HepG2 (cell line): ENCODE data around the gene ACACB. TPM values are rescaled to one million over a fixed set of nuclear protein-coding genes. Genes with fewer than 3 reads are reported as not detected.

ENCODE experiments used
- BRCA1 ChIP-seq: sonication (generic); formaldehyde crosslinking; IDR thresholded peaks from 2 replicates; pipeline ENCODE4 v1.4.0; 2020; ENCODE audit warnings: missing genetic modification reagents
- FOXO1 ChIP-seq: sonication (generic); formaldehyde crosslinking; IDR thresholded peaks from 2 replicates; pipeline ENCODE4 v1.4.0; 2020; ENCODE audit warnings: missing genetic modification reagents
- HOXD1 ChIP-seq: sonication (generic); formaldehyde crosslinking; IDR thresholded peaks from 2 replicates; pipeline ENCODE4 v1.5.0; 2020; ENCODE audit warnings: missing genetic modification reagents
- KDM3A ChIP-seq: IDR thresholded peaks from 2 replicates; pipeline ENCODE4 v1.6.1; 2018; ENCODE audit warnings: low read depth, missing compliant biosample characterization
- MTF2 ChIP-seq: sonication (generic); formaldehyde crosslinking; IDR thresholded peaks from 2 replicates; pipeline ENCODE4 v1.5.0; 2020; ENCODE audit warnings: missing genetic modification reagents, borderline replicate concordance
- PAXIP1 ChIP-seq: sonication (generic); formaldehyde crosslinking; conservative IDR thresholded peaks from 2 replicates; pipeline ENCODE4 v1.4.0; 2020; ENCODE audit warnings: mild to moderate bottlenecking, missing genetic modification reagents, moderate library complexity
- RBFOX2 ChIP-seq: fragments of 200-400 bp; formaldehyde crosslinking; IDR thresholded peaks from 2 replicates; pipeline ENCODE4 v1.6.1; 2017; ENCODE audit warnings: low read depth, mild to moderate bottlenecking, low read length
- ZBTB40 ChIP-seq, 2 experiments: fragments of 450-650 bp in 1 of 2; sonication (generic) in 1 of 2; formaldehyde crosslinking in 1 of 2; IDR thresholded peaks; 2 replicates each; pipeline versions ENCODE4 v1.6.1 to v1.8.0; 2016 to 2022; ENCODE audit warnings: antibody characterized with exemption in 1 of 2, mild to moderate bottlenecking in 1 of 2, missing genetic modification reagents in 1 of 2
- ZBTB44 ChIP-seq: sonication (generic); formaldehyde crosslinking; IDR thresholded peaks from 2 replicates; pipeline ENCODE4 v1.4.0; 2020; ENCODE audit warnings: missing genetic modification reagents
- ZNF143 ChIP-seq: sonication (generic); formaldehyde crosslinking; IDR thresholded peaks from 2 replicates; pipeline ENCODE4 v1.4.0; 2020; ENCODE audit warnings: missing genetic modification reagents
- polyA plus RNA-seq, 8 experiments: library from polyadenylated mRNA; depleted of rRNA in 3 of 8; stranded (reverse) in 7 of 8; unstranded in 1 of 8; fragments of >200 nt; fragmentation: Illumina TruSeq in 4 of 8; extraction: Trizol in 4 of 8; gene quantifications; 2 replicates each; pipeline versions ENCODE4 v1.2.1 to v1.2.3, GENCODE V29; 2011 to 2016; ENCODE audit warnings: low read depth in 4 of 8, missing spikeins in 1 of 8, mixed read lengths in 1 of 8; ENCODE audit not compliant: insufficient read depth in 1 of 8
- total RNA-seq, 5 experiments: library from RNA; depleted of rRNA; stranded (reverse); fragments of >200 nt; fragmentation: Illumina TruSeq; extraction: Trizol; gene quantifications; 2 replicates each; pipeline ENCODE4 v1.2.3, GENCODE V29; 2016; ENCODE audit warnings: low read depth in 1 of 5

Gene ACACB
- total and polyA plus RNA-seq, 2 of the 13 experiments (the other 11 are each of a cell fraction or from before 2014, with no cell fraction given), result 6.2 to 8.6 TPM

GRCh38 chr12:109093022-109093918 is 23.1 kb upstream of the ACACB start, which contains the start of gene ALKBH2 (continued):
- TF ChIP-seq ZNF143 (CRISPR knock-in tag) (peak; percentile 85), MTF2 (no peak), ZBTB44 (CRISPR knock-in tag) (no peak; the same call in 1 of the 2 replicates), RBFOX2 (peak; percentile 79), FOXO1 (CRISPR knock-in tag) (peak; percentile 76), ZBTB40 (IDR thresholded peaks at IDR 0.05) (no peak), ZBTB40 (CRISPR knock-in tag; IDR thresholded peaks at IDR 0.05) (peak; percentile 83), BRCA1 (CRISPR knock-in tag) (no peak), PAXIP1 (CRISPR knock-in tag) (peak; percentile 52; the same call in 1 of the 2 replicates), KDM3A (CRISPR knock-in tag) (peak; percentile 99), HOXD1 (CRISPR knock-in tag) (peak; percentile 70; the same call in 1 of the 2 replicates)
